ENCODE results near the gene MANSC1. TPM values are rescaled to one million over a fixed set of nuclear protein-coding genes. Genes with fewer than 3 reads are reported as not detected.
A peak's percentile ranks its signal among the peaks of the same experiment; 100 is the strongest.

Gene MANSC1
- total and polyA plus RNA-seq, 12 donors = 4.7 to 13.3 (median 10.3) TPM

DNA sequence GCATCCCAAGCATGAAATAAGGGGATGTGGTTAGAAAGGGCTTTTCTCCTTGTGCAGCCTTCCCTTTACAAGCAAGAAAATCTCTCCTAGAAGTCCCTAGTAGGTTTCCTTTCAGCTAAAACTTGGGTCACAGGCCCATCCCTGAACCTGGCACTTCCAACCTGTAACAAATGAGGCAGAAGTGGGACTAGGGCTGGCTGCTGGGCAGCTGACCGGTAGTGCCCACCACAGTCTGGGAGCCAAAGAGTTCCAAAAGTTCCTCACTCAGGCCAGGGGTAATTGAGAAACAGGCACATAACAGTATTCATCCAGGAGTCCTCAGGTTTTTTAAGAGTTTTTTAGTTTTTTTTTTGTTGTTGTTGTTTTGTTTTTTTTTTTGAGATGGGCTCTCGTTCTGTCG is 23.8 kb downstream of the MANSC1 start:
- WGBS, 2 donors = 96 to 97% methylated on average over 3 of the region's 3 CpGs
- Histone ChIP-seq H3K27me3 (no peaks in the 10 kb centered on the region), H3K4me3 (no peak overlapping the region), H3K36me3 (peaks cover 0 to 13% (median 0%) of the 10 kb centered on the region in 9 donors), H3K27ac (no peak overlapping the region), H3K9me3 (no peaks in the 10 kb centered on the region), H3K4me1 (peaks cover 0 to 14% (median 5%) of the 10 kb centered on the region in 9 donors)
- DNase-seq (no peak), ATAC-seq (no peak)
- intact Hi-C loops (cut with DNase I) = loop anchor here in 5 of 10 donors (2.0 to 5.0 kb wide), 4 partner anchors 59 to 744 kb away; partner anchors contain the start of gene LRP6 (in 1 of the 5)
- TF ChIP-seq, protein P1, sequence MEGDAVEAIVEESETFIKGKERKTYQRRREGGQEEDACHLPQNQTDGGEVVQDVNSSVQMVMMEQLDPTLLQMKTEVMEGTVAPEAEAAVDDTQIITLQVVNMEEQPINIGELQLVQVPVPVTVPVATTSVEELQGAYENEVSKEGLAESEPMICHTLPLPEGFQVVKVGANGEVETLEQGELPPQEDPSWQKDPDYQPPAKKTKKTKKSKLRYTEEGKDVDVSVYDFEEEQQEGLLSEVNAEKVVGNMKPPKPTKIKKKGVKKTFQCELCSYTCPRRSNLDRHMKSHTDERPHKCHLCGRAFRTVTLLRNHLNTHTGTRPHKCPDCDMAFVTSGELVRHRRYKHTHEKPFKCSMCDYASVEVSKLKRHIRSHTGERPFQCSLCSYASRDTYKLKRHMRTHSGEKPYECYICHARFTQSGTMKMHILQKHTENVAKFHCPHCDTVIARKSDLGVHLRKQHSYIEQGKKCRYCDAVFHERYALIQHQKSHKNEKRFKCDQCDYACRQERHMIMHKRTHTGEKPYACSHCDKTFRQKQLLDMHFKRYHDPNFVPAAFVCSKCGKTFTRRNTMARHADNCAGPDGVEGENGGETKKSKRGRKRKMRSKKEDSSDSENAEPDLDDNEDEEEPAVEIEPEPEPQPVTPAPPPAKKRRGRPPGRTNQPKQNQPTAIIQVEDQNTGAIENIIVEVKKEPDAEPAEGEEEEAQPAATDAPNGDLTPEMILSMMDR (IDR thresholded peaks at IDR 0.05) = no peak

DNA sequence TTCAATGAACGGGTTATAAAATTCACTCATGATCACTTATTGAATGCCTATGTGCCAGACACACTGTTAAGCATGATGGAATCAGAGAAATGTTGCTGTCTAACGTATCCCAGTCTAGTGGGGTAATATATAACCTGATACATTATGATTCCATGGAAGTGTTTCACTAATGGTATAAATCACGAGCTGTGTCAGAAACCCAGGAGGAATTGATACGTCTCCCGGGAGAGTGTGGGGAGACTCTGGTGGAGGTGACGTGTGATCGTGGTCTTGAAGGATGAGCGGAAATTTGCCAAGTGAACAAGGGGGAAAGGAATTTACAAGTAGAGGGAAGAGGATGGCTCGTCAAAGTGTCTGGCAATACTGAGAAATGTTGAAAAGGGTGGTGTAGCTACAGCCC is 26.5 kb downstream of the MANSC1 start:
- Histone ChIP-seq H3K4me3 (no peak overlapping the region), H3K9me3 (no peaks in the 10 kb centered on the region), H3K27me3 (no peaks in the 10 kb centered on the region), H3K4me1 (peaks cover 0 to 27% (median 11%) of the 10 kb centered on the region in 9 donors), H3K27ac (no peak overlapping the region), H3K36me3 (no peaks in the 10 kb centered on the region)
- 90 to 93% methylated on average over 9 of the region's 9 CpGs for WGBS, 2 donors
- intact Hi-C loops (cut with DNase I) = loop anchor here in 1 of 10 donors (5.0 kb wide), 1 partner anchor 56 kb away; the partner anchor contains the start of gene LRP6
- TF ChIP-seq, protein P1 (IDR thresholded peaks at IDR 0.05) = no peak
- ATAC-seq = no peak
- no peak for DNase-seq

DNA sequence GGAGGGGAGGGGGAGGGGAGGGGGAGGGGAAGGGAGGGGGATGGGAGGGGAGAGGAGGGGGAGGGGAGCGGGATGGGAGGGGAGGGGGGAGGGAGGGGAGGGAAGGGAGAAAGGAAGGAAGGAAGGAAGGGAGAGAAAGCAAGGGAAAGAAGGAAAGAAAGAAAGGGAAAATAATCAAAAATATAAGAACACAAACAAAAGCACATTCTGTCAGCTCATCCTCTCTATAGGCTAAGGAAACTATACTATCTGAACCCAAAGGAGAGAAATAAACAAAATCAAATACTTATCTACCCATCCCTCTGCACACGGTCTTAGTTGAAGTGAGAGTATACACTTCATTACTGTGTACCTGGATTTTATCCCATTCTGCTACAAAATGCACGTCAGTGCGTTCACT is 26.9 kb downstream of the MANSC1 start:
- H3K9me3 ChIP-seq = no peaks in the 10 kb centered on the region
- intact Hi-C loops (cut with DNase I) = loop anchor here in 1 of 10 donors (5.0 kb wide), 1 partner anchor 56 kb away; the partner anchor contains the start of gene LRP6

DNA sequence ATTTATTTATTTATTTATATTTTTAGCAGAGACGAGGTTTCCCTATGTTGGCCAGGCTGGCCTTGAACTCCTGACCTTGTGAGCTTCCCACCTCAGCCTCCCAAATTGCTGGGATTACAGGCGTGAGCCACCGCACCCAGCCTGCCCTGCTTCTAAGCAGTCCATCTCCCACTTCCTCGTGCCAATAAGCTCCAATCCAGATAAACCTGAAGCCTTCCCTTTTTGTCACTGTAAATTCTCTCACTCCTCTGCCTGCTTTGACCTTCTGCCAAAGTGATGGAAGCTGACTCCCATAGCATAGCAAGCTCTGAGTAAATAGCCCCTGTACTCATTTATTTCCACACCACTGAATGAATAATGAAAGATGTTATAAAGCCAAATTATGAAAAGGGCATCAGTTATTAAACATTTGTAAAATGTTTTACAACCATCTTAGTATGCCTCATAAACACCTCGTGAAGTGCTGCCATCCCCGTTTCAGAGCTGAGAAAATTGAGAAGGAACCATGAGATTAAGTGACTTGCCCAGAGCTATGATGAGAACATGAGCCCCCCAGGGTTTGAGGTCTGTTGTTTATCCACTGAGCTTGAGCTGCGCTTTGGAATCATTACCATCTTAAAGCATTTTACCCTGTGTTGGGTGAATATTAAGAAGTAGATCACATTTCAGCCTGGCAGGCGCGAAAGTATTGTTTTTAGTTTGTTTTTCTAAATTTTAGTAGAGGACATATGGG is 30.4 kb downstream of the MANSC1 start:
- WGBS, 2 donors = 65 to 77% methylated on average over 9 of the region's 9 CpGs
- peak in 4 of 8 donors; percentile 14 to 46 (median 32) for ATAC-seq
- Histone ChIP-seq H3K9me3 (no peaks in the 10 kb centered on the region), H3K27ac (peak overlapping the region in 9 of 10 donors; percentile 2 to 71 (median 21)), H3K4me1 (peaks cover 0 to 13% (median 3%) of the 10 kb centered on the region in 9 donors), H3K36me3 (no peaks in the 10 kb centered on the region), H3K27me3 (no peaks in the 10 kb centered on the region), H3K4me3 (peak overlapping the region in 5 of 10 donors; percentile 0 to 32 (median 8))
- DNase-seq = no peak
- intact Hi-C loops (cut with DNase I) = loop anchor here in 1 of 10 donors (5.0 kb wide), 1 partner anchor 52 kb away; the partner anchor contains the start of gene LRP6
- TF ChIP-seq, protein P1 (IDR thresholded peaks at IDR 0.05) = no peak

More for the DNA sequence above, 26.9 kb downstream of the MANSC1 start:
- 78 to 90% methylated on average over 3 to 4 of the region's 4 CpGs for WGBS, 2 donors
- Histone ChIP-seq H3K4me1 (peaks cover 0 to 26% (median 11%) of the 10 kb centered on the region in 9 donors), H3K27ac (no peak overlapping the region), H3K36me3 (no peaks in the 10 kb centered on the region), H3K4me3 (no peak overlapping the region), H3K27me3 (no peaks in the 10 kb centered on the region)
- ATAC-seq (no peak), DNase-seq (no peak)
- TF ChIP-seq, protein P1 (IDR thresholded peaks at IDR 0.05) = no peak

All from heart right ventricle (tissue), 16 donors.